Hepatocyte (in vitro differentiated cells): ENCODE measurements around the gene SLAIN2.

Source experiments
- CTCF ChIP-seq: fragments of 200-600 bp; sonication (generic); IDR thresholded peaks from 2 replicates; pipeline ENCODE4 v1.5.1; 2016; ENCODE audit warnings: antibody characterized with exemption, mild to moderate bottlenecking; ENCODE audit not compliant: poor library complexity
- EZH2phosphoT487 ChIP-seq: fragments of 200-600 bp; sonication (generic); IDR thresholded peaks from one replicate; pipeline ENCODE4 v1.6.1; 2018; ENCODE audit warnings: antibody characterized with exemption, mild to moderate bottlenecking, low read depth, moderate library complexity; ENCODE audit not compliant: unreplicated experiment, severe bottlenecking

- TF ChIP-seq CTCF (no peak), EZH2phosphoT487 (no peak)
Measured at GRCh38 chr4:48420144-48420543, 78.8 kb downstream of the SLAIN2 start.
